ENCODE results near the gene LZTR1. TPM values are rescaled to one million over a fixed set of nuclear protein-coding genes. Genes with fewer than 3 reads are reported as not detected.

LZTR1 gene
- total and polyA plus RNA-seq, 8 donors: 43.0 to 71.9 (median 58.3) TPM

GRCh38 chr22:21030032-21030431, 47.9 kb downstream of the LZTR1 start:
- TF ChIP-seq CTCF (IDR thresholded peaks at IDR 0.05): no peak
- H3K27me3 ChIP-seq: peaks cover 4 to 52% of the 10 kb centered on the region in 2 donors
- H3K9me3 ChIP-seq: no peaks in the 10 kb centered on the region
- no peak overlapping the region for H3K4me3 ChIP-seq
- peaks cover 5 to 6% of the 10 kb centered on the region in 2 donors for H3K4me1 ChIP-seq
- ATAC-seq (no peak), DNase-seq (peak in 1 of 4 donors; percentile 65)
- H3K27ac ChIP-seq: no peak overlapping the region
- H3K36me3 ChIP-seq: no peaks in the 10 kb centered on the region
- intact Hi-C loops (cut with DNase I): no loop called here

- TF ChIP-seq CTCF (IDR thresholded peaks at IDR 0.05): no peak
- H3K36me3 ChIP-seq: no peaks in the 10 kb centered on the region
- DNase-seq: peak in 1 of 4 donors; percentile 66
- H3K4me1 ChIP-seq: peaks cover 5 to 6% of the 10 kb centered on the region in 2 donors
- no peak overlapping the region for H3K4me3 ChIP-seq
- H3K9me3 ChIP-seq: no peaks in the 10 kb centered on the region
- H3K27ac ChIP-seq: no peak overlapping the region
- intact Hi-C loops (cut with DNase I): no loop called here
- ATAC-seq: no peak
- H3K27me3 ChIP-seq: peaks cover 4 to 52% of the 10 kb centered on the region in 2 donors
These were observed 48.8 kb downstream of the LZTR1 start for GRCh38 chr22:21030621-21031544.

- Histone ChIP-seq H3K4me1 (peaks cover 5 to 6% of the 10 kb centered on the region in 2 donors), H3K9me3 (no peaks in the 10 kb centered on the region), H3K36me3 (no peaks in the 10 kb centered on the region), H3K27me3 (peaks cover 4 to 52% of the 10 kb centered on the region in 2 donors), H3K4me3 (no peak overlapping the region), H3K27ac (no peak overlapping the region)
- no peak for ATAC-seq
- TF ChIP-seq CTCF (IDR thresholded peaks at IDR 0.05): no peak
- intact Hi-C loops (cut with DNase I): no loop called here
- DNase-seq: peak in 1 of 4 donors; percentile 72
These were observed 49.5 kb downstream of the LZTR1 start for GRCh38 chr22:21031545-21032036.

GRCh38 chr22:21032037-21032867, 50.2 kb downstream of the LZTR1 start, which contains the start of gene SLC7A4:
SLC7A4 (minus strand) TSS chr22:21032561; CDS start chr22:21031812, 749 bp downstream.
- TF ChIP-seq CTCF (IDR thresholded peaks at IDR 0.05): no peak
- H3K27ac ChIP-seq: no peak within 1 kb of the TSS
- intact Hi-C loops (cut with DNase I): no loop called here
- no peaks in the 10 kb centered on the region for H3K36me3 ChIP-seq
- H3K4me1 ChIP-seq: peaks cover 5 to 6% of the 10 kb centered on the region in 2 donors
- DNase-seq: peak in 1 of 4 donors; percentile 81
- peaks cover 4 to 52% of the 10 kb centered on the region in 2 donors for H3K27me3 ChIP-seq
- peak; percentile 67 for ATAC-seq
- no peaks in the 10 kb centered on the region for H3K9me3 ChIP-seq
- H3K4me3 ChIP-seq: peak within 1 kb of the TSS in 1 of 2 donors; percentile 13

Measured in left lung (tissue), 10 donors.